Fibroblast of lung (primary cell): Measurements from ENCODE around the gene OR6C75. TPM values are rescaled to one million over a fixed set of nuclear protein-coding genes. Genes with fewer than 3 reads are reported as not detected.

ENCODE experiments used
- DNase-seq, 2 donors: peaks; one replicate each; pipeline versions ENCODE4 v3.0.0 to v3.0.0-alpha.2; 2010; ENCODE audit warnings: low read depth in 2 of 2
- H2AFZ ChIP-seq: 2 replicates; pipeline ENCODE4 v1.5.1; 2012; ENCODE audit warnings: low read length, control low read depth, inconsistent platforms
- H3K27ac ChIP-seq: 2 replicates; pipeline ENCODE4 v1.5.1; 2011; ENCODE audit warnings: low read length, control low read depth; ENCODE audit not compliant: insufficient read depth
- H3K27me3 ChIP-seq: 2 replicates; pipeline ENCODE4 v1.5.1; 2011; ENCODE audit warnings: mild to moderate bottlenecking, low read length; ENCODE audit not compliant: control insufficient read depth, insufficient read depth
- H3K36me3 ChIP-seq: 2 replicates; pipeline ENCODE4 v1.5.1; 2011; ENCODE audit warnings: low read length; ENCODE audit not compliant: control insufficient read depth, insufficient read depth
- H3K4me1 ChIP-seq: 2 replicates; pipeline ENCODE4 v1.5.1; 2011; ENCODE audit warnings: low read length; ENCODE audit not compliant: control insufficient read depth, insufficient read depth; ENCODE audit errors: extremely low read depth
- H3K4me2 ChIP-seq: 2 replicates; pipeline ENCODE4 v1.5.1; 2011; ENCODE audit warnings: low read length, control low read depth; ENCODE audit not compliant: insufficient read depth; ENCODE audit errors: extremely low read depth
- H3K4me3 ChIP-seq, 4 experiments: fragments of 200-600 bp in 1 of 4; sonication (generic) in 1 of 4; replicated peaks in 1 of 4; 2 replicates each; pipeline ENCODE4 v1.5.1; 2011 to 2016; ENCODE audit warnings: low read length in 4 of 4, low read depth in 3 of 4, mild to moderate bottlenecking in 3 of 4, control low read depth in 2 of 4, inconsistent platforms in 1 of 4, mixed read lengths in 1 of 4; ENCODE audit not compliant: insufficient read depth in 1 of 4; ENCODE audit errors: control extremely low read depth in 1 of 4
- H3K79me2 ChIP-seq: 2 replicates; pipeline ENCODE4 v1.5.1; 2012; ENCODE audit warnings: mild to moderate bottlenecking, low read length, inconsistent platforms; ENCODE audit not compliant: control insufficient read depth, insufficient read depth
- H3K9ac ChIP-seq: 2 replicates; pipeline ENCODE4 v1.5.1; 2011; ENCODE audit warnings: mild to moderate bottlenecking, low read length, control low read depth; ENCODE audit not compliant: insufficient read depth
- H3K9me3 ChIP-seq: 2 replicates; pipeline ENCODE4 v1.5.1; 2012; ENCODE audit warnings: low read depth, low read length; ENCODE audit not compliant: control insufficient read depth, insufficient read depth
- H4K20me1 ChIP-seq: 2 replicates; pipeline ENCODE4 v1.5.1; 2011; ENCODE audit warnings: low read length; ENCODE audit not compliant: control insufficient read depth, insufficient read depth; ENCODE audit errors: extremely low read depth
- CTCF ChIP-seq, 2 donors: IDR thresholded peaks in 1 of 2; conservative IDR thresholded peaks in 1 of 2; 1 replicate in 1 of 2; 2 replicates in 1 of 2; pipeline ENCODE4 v1.5.1; 2011 to 2012; ENCODE audit warnings: low read length in 2 of 2, control low read depth in 1 of 2, inconsistent platforms in 1 of 2, low read depth in 1 of 2, mild to moderate bottlenecking in 1 of 2
- EZH2 ChIP-seq: IDR thresholded peaks from 2 replicates; pipeline ENCODE4 v1.5.1; 2012; ENCODE audit warnings: low read length, control low read depth, mild to moderate bottlenecking; ENCODE audit errors: missing control alignments
- polyA plus RNA-seq, 2 donors: library from polyadenylated mRNA; depleted of rRNA in 1 of 2; stranded (reverse) in 1 of 2; unstranded in 1 of 2; fragments of >200 nt; gene quantifications; 2 replicates each; pipeline ENCODE4 v1.2.1, GENCODE V29; 2011 to 2012; ENCODE audit warnings: missing spikeins in 1 of 2
- total RNA-seq: library from RNA; depleted of rRNA; stranded (reverse); fragments of >200 nt; gene quantifications from 2 replicates; pipeline ENCODE4 v1.2.1, GENCODE V29; 2014

The OR6C75 gene
- total and polyA plus RNA-seq, 2 donors (not counting 1 experiment from before 2014, with no cell fraction given), result not detected

GRCh38 chr12:55392032-55392795 is 29.4 kb downstream of the OR6C75 start:
- Histone ChIP-seq H3K4me1 (no peaks in the 10 kb centered on the region), H3K4me2 (no peak overlapping the region), H3K9me3 (no peaks in the 10 kb centered on the region), H3K27me3 (no peaks in the 10 kb centered on the region), H3K27ac (no peak overlapping the region), H3K36me3 (no peaks in the 10 kb centered on the region), H3K79me2 (no peaks in the 10 kb centered on the region), H3K9ac (no peak overlapping the region), H3K4me3 (no peak overlapping the region), H2AFZ (no peak overlapping the region), H4K20me1 (no peaks in the 10 kb centered on the region)
- TF ChIP-seq EZH2, result no peak
- DNase-seq, result no peak

- no peaks in the 10 kb centered on the region for H4K20me1 ChIP-seq
- TF ChIP-seq EZH2, result no peak
- TF ChIP-seq CTCF (conservative IDR thresholded peaks at IDR 0.05 in 1 of 2, IDR thresholded peaks at IDR 0.05 in 1 of 2; ENCODE audit: low read depth in 1 of 2, low read length in 2 of 2), result no peak
- no peak overlapping the region for H3K4me2 ChIP-seq
- no peak overlapping the region for H3K9ac ChIP-seq
- no peaks in the 10 kb centered on the region for H3K36me3 ChIP-seq
- H2AFZ ChIP-seq, result no peak overlapping the region
- no peaks in the 10 kb centered on the region for H3K4me1 ChIP-seq
- H3K79me2 ChIP-seq, result no peaks in the 10 kb centered on the region
- no peaks in the 10 kb centered on the region for H3K9me3 ChIP-seq
- DNase-seq, result no peak
- H3K4me3 ChIP-seq, result no peak overlapping the region
- no peak overlapping the region for H3K27ac ChIP-seq
- no peaks in the 10 kb centered on the region for H3K27me3 ChIP-seq
Measured at GRCh38 chr12:55396326-55396725, 33.6 kb downstream of the OR6C75 start.

- DNase-seq, result no peak
- Histone ChIP-seq H3K9ac (no peak within 1 kb of the TSS), H3K27me3 (no peaks in the 10 kb centered on the region), H3K79me2 (no peaks in the 10 kb centered on the region), H3K4me1 (no peaks in the 10 kb centered on the region), H4K20me1 (no peaks in the 10 kb centered on the region), H2AFZ (no peak within 1 kb of the TSS), H3K36me3 (no peaks in the 10 kb centered on the region), H3K27ac (no peak within 1 kb of the TSS), H3K4me3 (no peak within 1 kb of the TSS), H3K9me3 (no peaks in the 10 kb centered on the region), H3K4me2 (no peak within 1 kb of the TSS)
- TF ChIP-seq CTCF (conservative IDR thresholded peaks at IDR 0.05 in 1 of 2, IDR thresholded peaks at IDR 0.05 in 1 of 2; ENCODE audit: low read depth in 1 of 2, low read length in 2 of 2) (no peak), EZH2 (no peak)
Measured at GRCh38 chr12:55400229-55400628, 37.5 kb downstream of the OR6C75 start, which contains the start of gene OR6C65. OR6C65 (plus strand) TSS chr12:55400529; CDS start chr12:55400529, 0 bp downstream.
